Measurements from ENCODE around the gene MINK1.
"Not testable (repeated sequence)": the region's sequence is repeated elsewhere in the genome, so short reads cannot be mapped to it uniquely, and the experiment has no call there.

Gene MINK1

GRCh38 chr17:4899341-4900230, 66.4 kb downstream of the MINK1 start, which contains the start of gene C17orf107:
Gene C17orf107, plus strand, starts transcription at chr17:4899536. Its CDS starts 227 bp downstream, at chr17:4899763.
- DNase-seq (ENCODE audit: low read depth): peak; percentile 97

DNA sequence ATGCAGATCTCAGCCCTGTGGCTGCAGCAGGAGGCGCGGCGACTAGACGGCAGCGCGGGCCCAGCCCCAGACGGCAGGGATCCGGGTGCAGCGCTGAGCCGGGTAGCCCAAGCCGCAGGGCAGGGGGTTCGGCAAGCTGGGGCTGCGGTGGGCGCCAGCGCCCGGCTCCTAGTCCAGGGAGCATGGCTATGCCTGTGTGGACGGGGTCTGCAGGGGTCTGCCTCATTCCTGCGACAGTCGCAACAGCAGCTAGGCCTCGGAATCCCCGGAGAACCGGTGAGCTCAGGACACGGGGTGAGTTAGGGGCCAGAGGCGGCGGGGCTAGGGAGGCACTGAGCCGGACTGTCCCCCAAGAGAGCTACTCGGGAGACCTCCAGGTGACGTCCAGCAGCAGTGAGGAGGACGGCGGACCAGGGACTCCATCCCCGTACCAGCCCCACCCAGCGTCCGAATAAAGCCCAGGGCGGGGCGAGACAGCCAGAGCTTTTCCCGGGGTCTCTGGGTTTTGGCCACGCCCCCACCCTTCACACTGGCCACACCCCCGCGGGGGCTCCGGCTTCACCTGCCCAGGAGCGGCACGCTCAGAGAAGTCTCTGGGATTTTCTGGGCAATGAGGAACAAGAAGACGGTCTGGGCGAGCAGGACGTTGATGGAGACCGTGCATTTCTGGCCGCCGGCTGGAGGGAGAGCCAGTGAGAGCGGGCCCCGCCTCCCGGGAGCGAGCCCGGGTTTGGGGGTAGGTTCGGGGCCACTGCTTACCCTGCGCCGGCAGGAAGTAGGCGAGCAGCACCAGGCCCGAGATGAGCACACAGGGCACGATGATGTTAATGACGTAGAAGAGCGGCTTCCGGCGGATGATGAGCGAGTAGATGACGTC, 67.3 kb downstream of the MINK1 start:
- peak; percentile 25 for DNase-seq (ENCODE audit: low read depth)

- no peak for DNase-seq (ENCODE audit: low read depth)
Measured at GRCh38 chr17:4901108-4901647, 68.0 kb downstream of the MINK1 start.

DNA sequence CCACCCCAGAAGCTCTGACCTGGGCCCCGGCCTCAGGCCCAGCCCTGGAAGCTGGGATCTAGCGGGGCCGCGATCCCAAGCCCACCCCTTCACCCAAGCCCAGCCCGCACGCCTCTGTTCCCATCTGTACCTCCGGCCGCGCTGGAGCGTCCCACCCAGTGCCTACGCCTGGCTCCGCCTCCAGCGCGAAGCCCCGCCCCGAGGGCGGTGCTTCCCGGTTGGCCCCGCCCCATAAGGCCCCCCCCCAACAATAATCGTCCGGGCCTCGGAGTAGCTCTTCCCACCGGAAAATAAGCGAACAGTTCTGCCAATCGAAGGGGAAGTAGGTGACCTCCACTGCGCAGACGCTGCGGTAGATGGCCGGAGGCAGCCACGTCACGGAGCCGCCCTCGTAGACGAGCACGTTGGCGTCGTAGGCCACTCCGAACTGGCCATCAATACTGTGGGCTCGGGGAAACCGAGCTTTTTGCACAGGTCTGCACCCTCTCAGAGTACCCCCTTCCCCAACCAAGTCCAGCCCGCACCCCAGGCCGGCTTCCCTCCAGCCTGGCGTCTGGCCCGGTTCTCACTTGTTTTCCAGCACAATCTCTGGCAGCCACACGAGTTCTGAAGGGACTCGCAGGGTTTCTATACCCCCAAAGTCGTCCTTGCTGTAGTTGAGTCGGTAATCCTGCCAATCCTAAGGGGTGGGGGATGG, 68.7 kb downstream of the MINK1 start:
- DNase-seq (ENCODE audit: low read depth): peak; percentile 28

DNA sequence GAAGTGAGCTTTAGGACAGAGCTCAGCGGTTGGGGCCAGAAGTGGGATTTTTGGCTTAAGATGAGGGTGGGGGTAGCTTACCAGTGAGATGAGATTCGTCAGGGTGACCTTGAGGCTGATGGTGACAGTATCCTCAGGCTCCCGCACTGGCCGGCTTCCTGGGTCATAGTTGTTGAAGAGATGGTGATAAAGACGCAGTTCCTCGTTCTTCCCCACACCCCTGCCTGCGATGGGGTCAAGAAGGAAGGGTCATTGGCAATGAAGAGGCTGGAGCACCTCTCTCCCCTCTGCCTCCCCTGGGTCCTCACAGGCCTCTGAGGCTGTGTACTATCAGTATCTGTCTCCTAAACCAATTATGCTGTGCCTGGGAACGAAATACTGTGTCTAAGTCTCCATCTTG, 69.4 kb downstream of the MINK1 start:
- no peak for DNase-seq (ENCODE audit: low read depth)

GRCh38 chr17:4903051-4903818, 70.1 kb downstream of the MINK1 start, which contains the start of gene CHRNE:
Gene CHRNE, minus strand, starts transcription at chr17:4903098. Its CDS starts 35 bp downstream, at chr17:4903063.
- peak; percentile 36 for DNase-seq (ENCODE audit: low read depth)

- DNase-seq (ENCODE audit: low read depth): not testable (repeated sequence)
Measured at GRCh38 chr17:4906642-4907041, 73.5 kb downstream of the MINK1 start.

- DNase-seq (ENCODE audit: low read depth): no peak
Measured at GRCh38 chr17:4908301-4908700, 75.2 kb downstream of the MINK1 start.

GRCh38 chr17:4908711-4909496, 75.8 kb downstream of the MINK1 start:
- DNase-seq (ENCODE audit: low read depth): peak; percentile 53

GRCh38 chr17:4913994-4914393, 80.9 kb downstream of the MINK1 start:
- no peak for DNase-seq (ENCODE audit: low read depth)

GRCh38 chr17:4914551-4914950, 81.4 kb downstream of the MINK1 start:
- not testable (repeated sequence) for DNase-seq (ENCODE audit: low read depth)

- DNase-seq (ENCODE audit: low read depth): no peak
Measured at GRCh38 chr17:4919511-4920047, 86.4 kb downstream of the MINK1 start.

GRCh38 chr17:4920351-4921048, 87.4 kb downstream of the MINK1 start:
- DNase-seq (ENCODE audit: low read depth): no peak

DNA sequence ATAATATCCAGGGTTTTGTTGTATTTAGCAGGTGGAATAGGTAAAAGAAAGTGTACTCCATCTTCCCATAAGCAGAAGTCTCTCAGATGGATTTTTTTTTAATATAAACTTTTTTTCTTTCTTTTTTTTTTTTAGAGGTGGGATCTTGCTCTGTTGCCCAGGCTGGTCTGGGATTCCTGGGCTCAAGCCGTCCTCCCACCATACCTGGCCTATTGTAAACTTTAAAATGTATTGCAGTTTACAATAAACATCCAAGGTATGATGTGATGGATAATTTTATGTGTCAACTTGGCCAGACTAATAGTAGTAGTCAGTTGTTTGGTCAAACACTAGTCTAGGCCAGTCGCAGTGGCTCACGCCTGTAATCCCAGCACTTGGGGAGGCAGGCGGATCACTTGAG, 88.2 kb downstream of the MINK1 start:
- no peak for DNase-seq (ENCODE audit: low read depth)

DNA sequence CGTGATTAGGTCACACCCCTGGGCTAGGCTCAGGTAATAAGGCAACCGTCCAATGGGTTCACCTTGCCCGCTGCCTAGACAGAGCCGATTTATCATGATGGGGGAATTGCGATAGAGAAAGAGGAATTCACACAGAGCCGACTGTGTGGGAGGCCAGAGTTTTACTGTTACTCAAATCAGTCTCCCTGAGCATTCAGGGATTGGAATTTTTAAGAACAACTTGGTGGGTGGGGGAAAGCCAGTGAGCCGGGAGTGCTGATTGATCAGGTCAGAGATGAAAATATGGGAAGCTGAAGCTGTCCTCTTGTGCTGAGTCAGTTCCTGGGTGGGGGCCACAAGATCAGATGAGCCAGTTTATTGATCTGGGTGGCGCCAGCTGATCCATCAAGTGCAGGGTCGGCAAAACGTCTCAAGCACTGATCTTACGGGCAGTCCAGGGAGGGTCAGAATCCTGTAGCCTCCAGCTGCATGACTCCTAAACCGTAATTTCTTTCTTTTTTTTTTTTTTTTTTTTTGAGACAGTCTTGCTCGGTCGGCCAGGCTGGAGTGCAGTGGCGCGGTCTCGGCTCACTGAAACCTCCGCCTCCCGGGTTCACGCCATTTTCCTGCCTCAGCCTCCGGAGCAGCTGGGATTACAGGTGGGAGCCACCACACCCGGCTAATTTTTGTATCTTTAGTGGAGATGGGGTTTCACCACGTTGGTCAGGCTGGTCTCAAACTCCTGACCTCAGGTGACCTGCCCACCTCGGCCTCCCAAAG, 93.6 kb downstream of the MINK1 start:
- DNase-seq (ENCODE audit: low read depth): not testable (repeated sequence)

GRCh38 chr17:4928881-4929280, 95.7 kb downstream of the MINK1 start:
- no peak for DNase-seq (ENCODE audit: low read depth)

- DNase-seq (ENCODE audit: low read depth): no peak
Measured at GRCh38 chr17:4931963-4932362, 98.8 kb downstream of the MINK1 start, which contains the start of gene GP1BA. Gene GP1BA, plus strand, starts transcription at chr17:4932277. Its CDS starts 328 bp downstream, at chr17:4932605.

GRCh38 chr17:4932756-4933155, 99.6 kb downstream of the MINK1 start:
- no peak for DNase-seq (ENCODE audit: low read depth)
